Measurements from ENCODE around the gene BSPRY.

DNA sequence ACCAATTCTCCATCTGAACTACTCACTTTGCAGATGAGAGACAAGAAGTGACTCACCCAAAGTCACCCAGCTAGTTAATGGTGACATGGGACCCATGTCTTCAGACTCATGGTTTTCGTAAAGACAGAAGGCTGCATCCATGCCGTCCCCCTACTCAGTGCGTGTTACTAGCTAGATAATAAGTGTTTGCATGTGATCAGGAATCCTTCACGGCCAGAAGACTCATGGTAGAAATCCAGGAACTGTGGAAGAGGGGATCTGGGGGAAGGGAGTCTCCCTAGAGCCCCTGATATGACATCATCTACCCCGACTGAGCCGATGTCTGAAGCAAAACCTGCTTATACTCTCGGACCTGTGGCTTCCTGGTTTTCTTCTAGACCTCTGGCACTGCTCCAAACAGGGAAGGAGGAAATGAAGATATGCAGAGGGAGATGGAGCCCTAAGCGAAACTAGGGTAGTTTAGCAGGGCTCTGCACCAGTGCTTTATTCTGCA lies 49.5 kb upstream of the BSPRY start:
- TF ChIP-seq, protein P1, sequence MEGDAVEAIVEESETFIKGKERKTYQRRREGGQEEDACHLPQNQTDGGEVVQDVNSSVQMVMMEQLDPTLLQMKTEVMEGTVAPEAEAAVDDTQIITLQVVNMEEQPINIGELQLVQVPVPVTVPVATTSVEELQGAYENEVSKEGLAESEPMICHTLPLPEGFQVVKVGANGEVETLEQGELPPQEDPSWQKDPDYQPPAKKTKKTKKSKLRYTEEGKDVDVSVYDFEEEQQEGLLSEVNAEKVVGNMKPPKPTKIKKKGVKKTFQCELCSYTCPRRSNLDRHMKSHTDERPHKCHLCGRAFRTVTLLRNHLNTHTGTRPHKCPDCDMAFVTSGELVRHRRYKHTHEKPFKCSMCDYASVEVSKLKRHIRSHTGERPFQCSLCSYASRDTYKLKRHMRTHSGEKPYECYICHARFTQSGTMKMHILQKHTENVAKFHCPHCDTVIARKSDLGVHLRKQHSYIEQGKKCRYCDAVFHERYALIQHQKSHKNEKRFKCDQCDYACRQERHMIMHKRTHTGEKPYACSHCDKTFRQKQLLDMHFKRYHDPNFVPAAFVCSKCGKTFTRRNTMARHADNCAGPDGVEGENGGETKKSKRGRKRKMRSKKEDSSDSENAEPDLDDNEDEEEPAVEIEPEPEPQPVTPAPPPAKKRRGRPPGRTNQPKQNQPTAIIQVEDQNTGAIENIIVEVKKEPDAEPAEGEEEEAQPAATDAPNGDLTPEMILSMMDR (conservative IDR thresholded peaks at IDR 0.05; ENCODE audit: low read length), result no peak
- no peak for TF ChIP-seq EZH2phosphoT487 (IDR thresholded peaks at IDR 0.05; ENCODE audit: borderline replicate concordance)

All from Loucy (cell line).